GM21381 (cell line): Measurements from ENCODE around the gene PCK1.

Experiments
- ATAC-seq: cut with Tn5 transposase; IDR thresholded peaks from one replicate; pipeline ENCODE4 v1.9.1; 2021; ENCODE audit warnings: mild to moderate bottlenecking, moderate library complexity; ENCODE audit not compliant: unreplicated experiment

The PCK1 gene

GRCh38 chr20:57576002-57576401 lies 15.1 kb downstream of the PCK1 start:
- no peak for ATAC-seq

- no peak for ATAC-seq
Measured at GRCh38 chr20:57576617-57577550, 16.0 kb downstream of the PCK1 start.

- no peak for ATAC-seq
Measured at GRCh38 chr20:57577679-57578475, 17.0 kb downstream of the PCK1 start.

GRCh38 chr20:57578476-57579165 lies 17.7 kb downstream of the PCK1 start:
- no peak for ATAC-seq

- no peak for ATAC-seq
Measured at GRCh38 chr20:57579331-57579897, 18.5 kb downstream of the PCK1 start.

- no peak for ATAC-seq
Measured at GRCh38 chr20:57579898-57580447, 19.1 kb downstream of the PCK1 start.

GRCh38 chr20:57580478-57581201 lies 19.7 kb downstream of the PCK1 start:
- no peak for ATAC-seq

- ATAC-seq, result no peak
Measured at GRCh38 chr20:57581202-57582028, 20.5 kb downstream of the PCK1 start.

- ATAC-seq, result no peak
Measured at GRCh38 chr20:57582029-57582378, 21.1 kb downstream of the PCK1 start.

- no peak for ATAC-seq
Measured at GRCh38 chr20:57582432-57583288, 21.8 kb downstream of the PCK1 start.

- no peak for ATAC-seq
Measured at GRCh38 chr20:57583289-57584257, 22.7 kb downstream of the PCK1 start.

- ATAC-seq, result no peak
Measured at GRCh38 chr20:57584768-57585461, 24.0 kb downstream of the PCK1 start.

GRCh38 chr20:57585466-57586213 lies 24.7 kb downstream of the PCK1 start:
- ATAC-seq, result no peak

- no peak for ATAC-seq
Measured at GRCh38 chr20:57586370-57586793, 25.5 kb downstream of the PCK1 start.

- no peak for ATAC-seq
Measured at GRCh38 chr20:57586943-57587277, 26.0 kb downstream of the PCK1 start.
